ENCODE data around the gene SQSTM1.

The SQSTM1 gene

GRCh38 chr5:179795049-179795862 is 25.4 kb upstream of the SQSTM1 start:
- DNase-seq, result peak; percentile 57

DNA sequence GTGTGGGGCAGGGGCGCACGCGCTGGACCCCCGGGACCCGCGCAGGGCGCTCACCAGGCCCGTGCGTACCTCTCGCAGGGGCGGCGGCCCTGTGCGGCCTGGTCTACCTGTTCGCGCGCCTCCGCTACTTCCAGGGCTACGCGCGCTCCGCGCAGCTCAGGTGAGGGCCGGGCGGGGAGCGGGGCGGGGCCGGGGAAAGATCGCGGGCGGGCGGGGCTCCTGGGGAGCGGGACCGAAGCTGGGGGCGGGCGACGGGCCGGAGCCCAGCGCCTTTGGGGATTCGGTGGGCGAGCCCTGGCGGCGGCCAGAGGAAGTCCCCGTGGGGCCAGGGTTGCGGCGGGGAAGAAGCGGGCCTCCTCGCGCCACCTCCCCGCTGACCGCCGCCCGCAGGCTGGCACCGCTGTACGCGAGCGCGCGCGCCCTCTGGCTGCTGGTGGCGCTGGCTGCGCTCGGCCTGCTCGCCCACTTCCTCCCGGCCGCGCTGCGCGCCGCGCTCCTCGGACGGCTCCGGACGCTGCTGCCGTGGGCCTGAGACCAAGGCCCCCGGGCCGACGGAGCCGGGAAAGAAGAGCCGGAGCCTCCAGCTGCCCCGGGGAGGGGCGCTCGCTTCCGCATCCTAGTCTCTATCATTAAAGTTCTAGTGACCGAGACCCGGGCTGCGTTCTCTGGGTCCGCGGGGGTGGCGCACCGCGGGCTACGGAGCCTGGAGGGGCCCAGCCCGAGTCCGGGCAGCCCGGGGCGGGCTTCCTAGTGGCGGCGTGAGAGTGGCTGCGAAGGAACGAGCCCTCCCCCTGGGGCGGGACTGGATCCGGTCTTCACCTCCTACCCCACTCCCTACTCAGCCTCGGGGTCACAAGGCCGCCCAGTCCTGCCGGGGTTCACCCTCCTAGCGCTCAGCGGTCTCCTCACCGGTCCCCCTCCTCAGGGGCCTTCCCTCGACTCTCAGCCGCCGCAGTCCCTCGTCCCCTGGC is 24.6 kb upstream of the SQSTM1 start:
- DNase-seq, result peak; percentile 23

DNA sequence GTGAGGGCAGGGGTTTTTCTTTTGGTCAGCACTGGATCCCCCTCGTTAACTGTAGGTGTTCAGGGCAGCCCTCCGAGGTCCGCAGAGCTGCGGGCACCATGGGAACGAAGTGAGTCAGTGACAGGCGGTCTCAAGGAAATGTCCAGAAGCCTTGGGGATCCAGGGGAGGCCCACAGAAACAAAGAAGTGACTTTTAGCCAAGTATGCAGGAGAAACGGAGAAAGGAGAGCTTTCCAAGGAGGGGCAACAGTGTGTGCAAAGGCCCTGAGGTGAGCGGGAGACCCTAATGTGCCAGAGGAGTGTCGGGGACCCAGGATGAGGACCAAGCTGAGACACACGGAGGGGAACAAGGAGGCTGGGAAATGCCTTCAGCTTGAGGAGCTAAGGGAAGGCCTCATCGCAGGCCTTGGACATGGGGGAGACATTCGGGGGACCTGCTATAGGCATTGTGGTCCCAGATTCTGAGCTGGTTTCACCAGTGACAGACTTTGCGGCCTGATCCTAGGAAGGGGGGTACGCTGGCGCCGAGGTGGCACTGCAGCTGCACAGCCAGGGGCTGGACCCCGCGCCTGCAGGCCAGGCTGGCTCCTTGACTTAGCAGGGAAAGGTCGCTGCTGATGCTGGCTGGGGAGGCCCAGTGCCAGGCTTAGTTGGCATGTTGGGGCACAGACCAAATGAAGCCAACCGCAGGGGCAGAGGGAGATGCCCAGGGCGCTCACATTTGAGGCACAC is 23.7 kb upstream of the SQSTM1 start:
- no peak for DNase-seq

DNA sequence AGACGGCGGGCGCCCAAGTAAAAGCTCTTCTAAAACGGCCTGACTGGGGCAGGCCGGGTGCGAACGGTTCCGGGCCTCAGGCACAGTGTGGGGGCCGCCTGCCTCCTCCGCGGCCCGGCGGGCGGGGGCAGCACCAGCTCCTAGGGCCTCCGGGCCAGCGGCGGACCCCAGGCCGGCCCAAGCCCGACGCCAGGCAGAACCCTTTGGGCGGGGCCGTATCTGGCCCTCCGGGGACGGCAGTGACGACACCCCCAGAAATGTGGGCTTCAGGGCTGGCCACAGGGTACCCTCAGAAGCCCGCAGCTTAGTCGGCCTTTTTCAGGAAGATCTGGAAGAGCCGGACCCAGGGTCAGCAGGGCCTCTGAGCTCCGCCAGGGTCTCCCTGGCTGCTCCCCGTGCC is 23.0 kb upstream of the SQSTM1 start:
- DNase-seq, result no peak

- DNase-seq, result no peak
Measured at GRCh38 chr5:179798144-179798770, 22.4 kb upstream of the SQSTM1 start.

DNA sequence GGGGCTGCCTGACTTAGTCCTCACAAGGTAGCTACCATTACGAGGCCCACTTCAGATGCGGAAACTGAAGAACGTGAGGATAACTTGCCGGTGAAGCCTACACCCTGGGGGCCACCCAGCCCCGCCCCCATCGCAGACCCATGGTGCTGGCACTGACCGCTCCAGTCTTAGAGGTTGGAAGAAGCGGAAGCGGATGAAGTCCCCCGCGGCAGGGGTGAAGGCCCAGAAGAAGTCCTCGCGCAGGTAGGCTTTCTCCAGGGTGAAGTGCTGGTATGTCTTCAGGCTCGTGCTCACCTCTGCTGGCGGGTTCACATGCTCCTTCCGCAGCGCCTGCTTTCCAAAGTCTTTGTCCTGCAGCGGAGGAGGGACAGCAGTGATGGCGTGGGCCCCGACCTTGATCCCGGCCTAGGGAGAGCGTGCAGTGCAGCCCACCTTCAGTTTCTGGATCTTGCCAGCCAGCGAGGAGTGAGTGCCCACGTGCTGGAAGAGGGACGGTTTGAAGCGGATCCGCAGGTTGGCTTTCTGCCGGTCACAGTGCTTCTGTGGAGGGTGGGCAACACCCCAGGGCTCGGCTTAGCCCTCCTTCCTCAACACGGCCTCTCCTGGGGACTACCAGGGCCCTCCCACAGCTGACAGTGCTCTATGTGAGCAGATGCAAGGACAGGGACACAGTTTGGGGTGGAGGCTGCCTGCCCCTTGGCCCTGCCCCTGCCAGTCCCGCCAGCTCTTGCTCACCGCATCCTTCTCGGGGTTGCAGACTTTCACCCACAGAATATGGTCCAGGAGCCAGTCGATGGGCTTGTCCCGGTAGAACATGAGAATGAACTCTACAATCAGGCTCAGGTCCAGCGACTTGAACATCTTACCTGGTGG is 21.7 kb upstream of the SQSTM1 start:
- DNase-seq, result no peak

DNA sequence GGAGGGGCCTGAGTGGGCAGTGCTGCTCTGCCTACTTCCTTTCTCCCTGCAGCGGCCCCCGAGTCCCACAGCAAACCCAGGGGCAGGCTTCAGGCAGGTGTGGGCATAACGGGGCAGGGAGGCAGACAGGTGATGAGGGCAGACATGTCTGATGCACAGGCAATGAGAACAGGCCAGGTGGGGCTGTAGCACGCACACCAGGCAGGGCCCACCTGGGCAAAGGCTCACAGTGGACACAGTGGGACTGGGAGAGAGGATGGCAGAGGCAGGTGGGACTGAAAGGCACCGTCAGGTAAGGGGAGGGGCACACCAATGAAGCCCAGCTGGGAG is 21.1 kb upstream of the SQSTM1 start:
- DNase-seq, result no peak

GRCh38 chr5:179800071-179800695 is 20.5 kb upstream of the SQSTM1 start:
- no peak for DNase-seq

- DNase-seq, result no peak
Measured at GRCh38 chr5:179800696-179801201, 20.0 kb upstream of the SQSTM1 start.

GRCh38 chr5:179801304-179802206 is 19.1 kb upstream of the SQSTM1 start:
- DNase-seq, result no peak

GRCh38 chr5:179802207-179802883 is 18.4 kb upstream of the SQSTM1 start:
- DNase-seq, result no peak

- DNase-seq, result no peak
Measured at GRCh38 chr5:179802950-179803562, 17.6 kb upstream of the SQSTM1 start.

DNA sequence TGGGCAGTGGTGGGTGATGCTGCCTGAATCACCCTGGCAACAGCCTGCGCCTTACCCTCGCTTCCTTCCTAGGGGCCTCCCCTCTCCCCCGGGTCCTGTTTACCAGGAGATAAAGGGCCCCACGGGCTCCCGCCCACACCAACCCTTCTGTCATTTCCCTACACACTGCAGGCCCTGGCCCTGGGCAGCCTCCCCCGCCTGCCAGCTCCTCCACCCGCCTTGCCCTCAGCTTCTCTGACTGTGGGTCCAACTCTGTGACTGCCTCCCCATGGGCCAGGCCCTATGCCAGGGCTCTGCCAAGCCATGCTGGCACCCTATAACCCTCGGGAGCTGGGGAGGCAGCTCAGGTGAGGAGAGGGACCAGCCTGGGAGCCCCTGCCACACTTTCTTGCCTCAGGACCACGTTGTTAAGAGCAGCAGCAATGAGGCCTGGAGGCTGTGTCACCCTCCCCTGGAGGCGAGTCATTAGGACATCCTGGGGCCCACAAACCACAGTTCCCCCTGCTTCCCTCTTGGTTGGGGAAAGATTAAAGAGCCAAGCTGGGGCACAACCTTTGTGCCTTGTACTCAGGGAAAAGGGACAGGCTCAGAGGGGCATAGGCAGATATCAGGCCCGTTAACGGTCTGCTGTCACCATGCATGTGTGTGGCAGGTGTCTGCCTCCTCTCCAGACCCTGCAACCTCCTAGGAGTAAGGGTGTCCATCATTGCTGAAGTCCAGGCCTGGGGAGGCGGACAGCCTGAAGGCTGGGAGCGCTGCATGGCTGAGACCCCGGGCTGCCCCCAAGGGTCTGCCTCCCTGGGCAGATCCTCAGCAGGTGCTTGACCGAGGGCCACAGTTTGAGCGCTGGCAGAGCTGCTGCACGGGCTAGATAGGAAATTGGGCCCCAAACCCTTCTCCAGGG is 16.8 kb upstream of the SQSTM1 start:
- DNase-seq, result no peak

- DNase-seq, result no peak
Measured at GRCh38 chr5:179804555-179804947, 16.2 kb upstream of the SQSTM1 start.

DNA sequence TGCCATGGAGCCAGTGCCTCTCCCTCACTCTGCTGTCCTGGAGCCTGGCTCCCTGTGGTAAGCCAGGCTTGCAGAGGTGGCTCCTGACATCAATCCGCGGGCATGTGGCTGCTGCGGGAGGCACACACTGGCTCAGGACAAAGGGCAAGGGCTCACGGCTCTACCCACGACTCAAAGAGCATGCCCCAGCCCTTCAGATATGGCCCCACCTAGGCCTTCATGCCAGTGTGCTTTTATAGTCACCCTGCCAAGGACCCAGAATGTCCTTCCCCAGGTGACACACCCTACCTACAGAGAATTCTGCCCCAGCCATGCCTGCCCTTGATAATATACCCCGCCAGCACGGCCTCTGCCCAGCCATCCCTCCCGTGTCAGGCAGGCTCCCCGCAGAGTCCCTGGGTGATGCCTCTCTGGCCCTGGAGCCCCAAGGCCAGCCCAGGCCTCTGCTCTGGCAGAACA is 15.6 kb upstream of the SQSTM1 start:
- DNase-seq, result no peak

DNA sequence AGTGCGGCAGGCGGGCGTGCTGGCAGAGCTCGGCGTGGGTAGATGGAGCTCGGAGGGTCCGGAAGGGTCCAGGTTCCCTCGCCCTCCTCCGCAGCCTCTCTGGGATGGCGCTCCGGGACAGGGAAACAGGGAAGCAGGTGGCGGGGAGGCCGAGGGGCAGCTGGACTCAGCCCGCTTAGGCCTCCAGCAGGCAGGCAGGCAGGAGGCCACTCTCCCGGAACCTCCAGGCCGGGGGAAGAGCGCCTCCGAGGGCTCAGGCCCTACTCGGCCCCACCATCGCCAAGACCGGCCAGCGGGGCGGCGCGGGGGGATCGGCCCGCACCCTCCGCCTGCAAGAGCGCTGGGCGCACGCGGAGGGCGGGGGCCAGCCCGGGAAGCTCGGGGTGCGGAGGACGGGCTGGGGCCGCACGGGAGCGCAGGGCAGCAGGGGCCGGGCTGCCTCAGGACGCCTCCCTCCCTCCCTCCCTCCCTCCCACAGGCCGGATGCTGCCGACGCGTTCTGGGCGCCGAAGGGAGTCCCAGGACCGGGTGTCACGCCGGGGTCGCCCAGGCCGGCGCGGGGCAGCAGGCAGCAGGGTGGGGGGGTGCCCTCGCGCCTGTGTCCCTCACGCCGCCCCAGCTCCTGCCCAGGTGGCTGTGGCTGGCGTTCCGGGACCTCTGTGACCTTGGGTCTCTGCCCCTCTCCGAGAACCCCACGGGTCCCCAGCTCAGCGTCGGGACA is 15.0 kb upstream of the SQSTM1 start:
- no peak for DNase-seq

Data from NCI-H2029 treated with DMSO at 0.1 percent for 48 hours (cell line).